Astrocyte of the spinal cord (primary cell): ENCODE measurements around the gene WDR33.

Source experiments
- DNase-seq: peaks from one replicate; pipeline ENCODE4 v3.0.0; 2011; ENCODE audit warnings: low read depth, low spot score
- H3K4me3 ChIP-seq: 2 replicates; pipeline ENCODE4 v1.5.1; 2011; ENCODE audit warnings: low read depth, mild to moderate bottlenecking, low read length, moderate library complexity
- CTCF ChIP-seq: IDR thresholded peaks from 2 replicates; pipeline ENCODE4 v1.5.1; 2012; ENCODE audit warnings: low read depth, mild to moderate bottlenecking, low read length, inconsistent platforms
- in situ Hi-C: cut with HindIII; loops from 2 replicates; pipeline ENCODE4 v1.10.0; 2017; ENCODE audit warnings: low sequenced_read_pairs

The WDR33 gene

GRCh38 chr2:127683757-127684156 lies 127.2 kb downstream of the WDR33 start:
- in situ Hi-C loops, result no loop called here
- DNase-seq, result no peak
- H3K4me3 ChIP-seq, result no peak overlapping the region
- TF ChIP-seq CTCF, result no peak

DNA sequence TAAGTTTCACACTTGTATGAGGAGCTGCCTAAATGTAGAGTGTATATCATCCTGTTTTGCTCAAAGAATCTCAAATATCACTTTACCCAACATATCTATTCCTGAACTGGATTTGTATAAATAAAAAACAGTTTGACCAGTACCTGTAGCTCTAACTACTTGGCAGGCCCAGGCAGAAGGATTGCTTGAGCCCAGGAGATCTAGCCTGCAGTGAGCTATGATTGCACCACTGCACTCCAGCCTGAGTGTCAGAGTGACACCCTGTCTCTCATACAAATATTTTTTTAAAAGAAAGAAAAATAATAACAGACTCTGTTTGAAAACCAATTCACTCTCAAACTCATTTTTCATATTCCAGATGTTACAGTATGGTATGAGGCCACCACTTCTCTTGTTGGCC lies 127.9 kb downstream of the WDR33 start:
- H3K4me3 ChIP-seq, result no peak overlapping the region
- no peak for DNase-seq
- in situ Hi-C loops, result no loop called here
- no peak for TF ChIP-seq CTCF

- in situ Hi-C loops, result no loop called here
- no peak for TF ChIP-seq CTCF
- no peak overlapping the region for H3K4me3 ChIP-seq
- no peak for DNase-seq
These were observed 128.8 kb downstream of the WDR33 start for GRCh38 chr2:127681976-127682857.

GRCh38 chr2:127681288-127681804 lies 129.6 kb downstream of the WDR33 start:
- no peak for DNase-seq
- TF ChIP-seq CTCF, result no peak
- in situ Hi-C loops, result no loop called here
- no peak overlapping the region for H3K4me3 ChIP-seq

- DNase-seq, result no peak
These were observed 130.2 kb downstream of the WDR33 start for GRCh38 chr2:127680706-127681287.

More at GRCh38 chr2:127680706-127681287, 130.2 kb downstream of the WDR33 start:
- in situ Hi-C loops, result no loop called here
- TF ChIP-seq CTCF, result no peak
- H3K4me3 ChIP-seq, result no peak overlapping the region
